ENCODE measurements around the gene CADM2.
"Not testable (repeated sequence)": the region's sequence is repeated elsewhere in the genome, so short reads cannot be mapped to it uniquely, and the experiment has no call there.

Gene CADM2

DNA sequence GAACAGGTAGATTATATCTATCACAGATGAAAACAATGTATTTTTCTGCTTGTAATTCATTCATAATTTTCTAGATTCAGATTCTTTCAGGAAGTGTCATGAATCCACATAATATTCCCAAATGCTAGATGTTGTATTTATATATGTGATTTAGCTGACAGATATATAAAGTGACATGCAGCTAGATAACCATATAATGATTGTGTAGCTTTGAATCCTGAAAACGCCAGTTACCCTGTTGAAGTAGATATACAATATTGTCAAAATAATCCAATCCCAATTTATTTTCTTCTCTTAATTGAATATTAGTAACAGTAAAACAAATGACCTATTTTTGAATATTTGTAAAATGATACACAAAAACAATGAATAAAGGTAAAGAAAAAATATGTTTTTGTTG, 738.4 kb downstream of the CADM2 start:
- no peak for DNase-seq

DNA sequence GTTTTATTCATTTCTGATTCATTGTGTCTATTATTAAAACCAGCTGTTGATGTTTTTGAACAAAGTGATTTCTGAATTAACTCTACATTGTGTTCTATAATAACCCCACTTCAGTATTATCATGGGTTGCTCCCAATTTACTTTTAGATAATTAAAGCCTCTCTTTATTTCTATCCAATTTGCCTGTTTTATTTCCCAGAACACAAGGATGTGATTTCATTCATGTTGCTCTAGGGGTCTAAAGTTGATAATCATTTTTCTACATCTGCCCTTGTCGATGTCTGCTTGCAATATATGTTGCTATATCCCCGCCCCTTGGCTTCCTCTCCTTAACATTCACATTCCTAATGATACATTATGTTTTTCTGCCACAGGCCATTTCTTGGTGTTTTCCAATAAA, 747.3 kb downstream of the CADM2 start:
- DNase-seq = no peak

DNA sequence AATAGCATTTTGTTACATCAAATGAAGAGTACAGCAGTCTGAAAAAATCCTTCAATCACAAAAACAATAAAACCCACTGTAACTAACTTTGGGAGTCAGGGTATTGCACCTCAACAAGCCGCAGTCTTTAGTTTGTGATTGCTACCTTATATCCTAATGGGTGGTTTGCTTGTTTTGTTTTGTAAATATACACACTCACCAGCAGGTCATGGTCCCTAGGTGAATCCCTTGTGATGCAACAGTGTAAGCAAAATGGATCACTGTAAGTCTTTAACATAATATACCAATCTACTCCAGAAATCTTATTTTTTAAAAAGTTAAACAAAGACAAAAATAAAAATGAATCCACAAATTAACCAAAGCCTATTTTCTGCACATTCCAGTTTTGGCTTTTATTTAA, 749.5 kb downstream of the CADM2 start:
- DNase-seq = not testable (repeated sequence)

DNA sequence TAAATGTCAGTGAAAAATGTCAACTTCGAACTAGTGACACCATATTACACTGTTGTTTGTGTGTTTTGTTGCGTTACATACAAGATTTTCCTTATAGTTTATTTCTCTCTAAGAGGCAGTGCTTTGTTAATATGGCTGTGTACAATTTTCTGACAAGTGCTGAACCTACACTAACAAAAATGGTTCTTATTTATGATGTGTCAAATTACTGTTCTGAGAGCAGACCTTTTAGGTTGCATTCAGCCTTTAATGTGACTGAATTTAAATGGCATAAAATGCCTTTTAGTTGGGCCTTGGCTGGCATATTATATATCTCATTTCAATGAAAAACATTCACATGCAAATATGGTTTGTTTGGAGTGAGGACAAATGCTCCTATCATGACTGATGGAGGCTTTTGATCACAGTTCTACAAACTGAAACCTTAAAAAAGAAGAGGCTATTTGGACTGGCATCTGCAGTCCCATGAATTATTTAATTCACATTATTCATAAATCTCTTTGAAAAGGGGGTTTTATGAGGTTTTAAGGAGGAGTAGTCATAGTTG, 750.6 kb downstream of the CADM2 start:
- no peak for DNase-seq

DNA sequence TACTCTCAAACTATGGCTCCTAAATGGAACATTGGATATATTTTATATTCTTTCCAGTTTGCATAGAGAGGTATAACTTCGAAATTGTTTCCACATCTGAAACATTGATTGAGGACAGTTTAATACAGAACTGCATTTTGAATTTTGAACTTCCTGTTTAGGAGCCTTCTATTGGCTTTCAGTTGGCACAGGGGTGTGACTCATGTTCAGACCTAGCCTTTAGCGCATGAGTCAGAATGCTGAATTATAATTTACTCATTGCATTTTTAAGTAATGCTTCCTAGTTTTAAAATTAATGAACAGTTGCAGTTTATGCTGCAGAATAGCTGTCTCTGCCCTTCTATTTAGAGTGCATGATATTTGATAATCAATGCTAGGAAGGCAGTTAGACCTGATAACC, 751.7 kb downstream of the CADM2 start:
- peak; percentile 0 for DNase-seq

DNA sequence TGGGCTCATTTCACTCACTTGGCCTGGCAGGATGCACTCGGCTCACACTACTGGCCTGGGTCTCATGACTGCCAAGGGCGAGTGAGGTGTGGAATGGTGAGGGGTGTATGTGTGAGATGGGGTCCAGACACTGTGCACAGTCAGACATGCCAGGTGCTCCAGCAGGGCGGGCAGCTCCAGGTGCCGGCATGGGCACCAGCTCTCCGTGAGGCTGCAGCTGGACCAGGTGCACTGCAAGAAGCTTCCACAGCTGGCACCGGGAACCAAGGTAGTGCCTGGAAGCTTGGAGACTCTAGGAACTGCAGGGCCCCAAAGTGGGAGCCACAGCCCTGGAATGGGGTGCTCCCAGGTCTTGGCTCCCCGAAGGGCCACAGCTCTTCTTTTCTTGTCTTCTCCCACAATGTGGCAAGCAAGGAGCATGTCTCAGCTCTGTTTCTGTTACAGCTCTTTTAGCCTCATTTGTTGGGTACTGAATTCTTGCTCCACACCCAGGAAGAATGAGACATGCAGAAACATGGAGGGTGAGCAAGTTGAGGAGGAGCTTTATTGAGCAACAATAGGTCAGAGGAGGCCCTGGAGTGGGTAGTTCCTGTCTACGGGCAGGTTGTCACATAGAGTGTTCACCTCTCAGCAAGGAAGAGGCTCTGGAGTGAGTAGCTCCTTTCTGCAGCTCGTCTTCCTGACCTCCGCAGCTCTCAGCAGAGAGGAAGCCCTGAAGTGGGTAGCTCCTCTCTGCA, 762.8 kb downstream of the CADM2 start:
- DNase-seq = no peak

DNA sequence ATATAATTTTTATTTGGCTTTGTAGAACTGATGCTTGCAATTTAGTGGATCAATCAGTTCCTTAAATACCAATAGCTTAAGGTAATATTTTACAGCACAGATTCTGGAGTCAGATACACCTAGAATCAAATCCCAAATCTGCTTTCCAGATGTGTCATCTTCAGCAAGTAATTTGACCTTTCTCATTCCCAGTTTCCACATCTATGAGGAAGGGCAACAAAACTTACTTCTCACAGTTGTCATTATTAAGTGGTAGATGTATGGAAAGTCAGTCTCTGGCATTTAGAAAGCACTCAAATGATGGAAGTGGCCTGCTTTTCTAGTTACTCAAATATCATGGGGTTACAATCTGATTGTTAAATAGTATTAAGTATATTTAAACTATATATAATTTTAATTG, 767.0 kb downstream of the CADM2 start:
- DNase-seq = no peak

DNA sequence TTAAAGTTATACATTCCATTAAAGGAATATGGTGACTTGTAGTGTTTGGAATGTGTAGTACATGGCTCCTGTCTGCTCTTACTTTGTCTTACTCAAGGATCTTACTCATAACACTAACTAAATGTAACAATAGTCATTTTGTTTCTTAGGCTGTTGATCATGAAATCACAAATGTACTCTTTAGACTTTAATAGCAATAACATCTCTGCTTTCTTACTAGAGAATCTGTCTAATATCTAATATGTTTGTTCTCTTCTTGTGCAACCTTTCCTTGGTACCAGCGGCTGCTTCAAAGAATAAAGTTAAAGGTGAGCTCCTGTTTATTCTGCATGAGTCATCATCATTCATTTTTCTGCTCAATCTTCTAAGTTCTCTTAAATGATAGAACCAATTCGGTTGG, 767.5 kb downstream of the CADM2 start:
- peak; percentile 0 for DNase-seq

DNA sequence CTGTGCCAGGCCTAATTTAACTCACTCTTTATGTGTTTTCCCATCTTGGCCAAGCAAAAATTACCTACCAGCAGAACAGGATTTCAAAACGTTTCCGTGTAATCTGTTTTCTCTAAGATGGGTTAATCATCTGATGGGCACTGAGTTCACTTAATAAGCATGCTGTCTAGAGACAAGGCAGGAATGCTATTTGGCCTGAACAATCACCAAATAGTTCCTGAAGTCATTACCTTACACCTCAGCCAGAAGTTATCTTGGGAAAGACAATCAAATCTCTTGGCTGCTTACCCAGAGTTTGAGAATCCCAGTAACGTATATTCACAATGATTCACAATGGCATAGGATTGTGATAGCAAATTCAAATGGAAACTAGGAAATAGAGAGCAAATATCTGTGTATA, 779.1 kb downstream of the CADM2 start:
- no peak for DNase-seq

DNA sequence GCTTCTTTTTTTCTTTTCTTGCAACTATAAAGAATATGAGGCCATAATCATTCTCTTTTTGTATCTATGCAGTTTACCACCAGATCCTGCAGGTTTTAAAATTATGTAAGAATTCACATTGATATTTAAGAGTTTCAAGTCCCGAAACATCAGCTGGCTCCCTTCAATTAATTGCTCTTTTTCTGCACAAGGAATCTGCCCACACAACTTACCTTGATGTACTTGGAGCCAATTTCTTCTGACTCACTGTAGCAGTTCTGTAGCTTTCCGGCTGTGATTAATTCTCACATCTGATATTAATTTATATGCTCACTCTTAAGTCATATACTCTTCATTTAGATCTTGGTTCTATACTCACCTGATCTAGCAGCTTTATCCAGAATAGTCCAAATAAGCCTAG, 781.8 kb downstream of the CADM2 start:
- DNase-seq = no peak

DNA sequence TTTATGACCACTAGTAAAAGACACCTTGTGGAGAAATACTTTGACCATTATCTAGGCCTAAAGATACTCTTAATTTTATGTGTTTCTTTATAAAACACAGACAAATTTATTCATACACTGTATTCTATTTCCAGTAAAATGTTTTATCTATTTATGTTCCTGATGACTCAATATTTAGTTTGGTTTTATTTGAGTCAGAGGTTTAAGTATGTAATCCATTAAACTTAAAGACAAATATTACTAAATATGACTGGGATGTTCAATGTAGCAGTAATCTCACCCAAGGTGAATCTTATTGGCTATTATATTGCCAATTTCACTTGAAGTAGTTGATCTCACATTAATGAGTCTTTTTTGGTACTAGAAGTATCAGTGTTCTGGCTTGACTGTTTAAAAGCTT, 799.7 kb downstream of the CADM2 start:
- DNase-seq = no peak

DNA sequence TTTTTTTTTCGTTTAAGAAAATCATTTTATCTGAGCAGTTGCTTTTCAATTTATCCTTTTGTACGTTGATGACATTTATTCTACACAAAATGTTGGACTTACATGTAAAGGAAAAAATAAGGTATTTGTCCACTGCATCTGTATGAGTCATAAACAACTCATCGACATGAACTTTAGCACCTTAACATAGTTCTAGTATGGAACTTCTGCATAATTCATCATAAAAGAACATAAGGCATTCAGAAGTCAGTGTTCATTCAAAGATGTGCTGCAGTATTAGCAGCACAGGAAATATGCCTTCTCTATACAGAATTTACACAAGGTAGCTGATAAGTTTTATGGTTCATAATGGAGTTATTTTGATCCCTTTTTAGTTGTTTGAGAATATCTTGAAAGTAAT, 801.6 kb downstream of the CADM2 start:
- DNase-seq = no peak

DNA sequence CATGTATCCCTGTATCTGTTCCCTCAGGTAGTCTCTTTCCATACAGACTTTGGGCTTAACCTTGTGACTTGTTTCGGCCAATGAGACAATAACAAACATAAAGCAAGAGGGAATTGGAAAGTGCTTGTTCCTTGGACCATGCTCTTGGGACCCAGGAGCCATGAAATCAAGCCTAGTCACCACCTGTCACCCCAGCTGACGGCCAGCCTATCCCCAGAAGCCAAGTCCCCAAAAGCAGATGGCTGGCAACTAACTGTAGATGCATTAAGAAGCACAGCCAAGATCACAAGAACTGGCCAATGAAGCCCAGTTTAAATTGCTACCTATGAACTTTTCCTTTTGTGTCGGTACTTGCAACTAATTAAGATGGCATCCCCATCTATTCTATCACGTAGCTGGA, 822.0 kb downstream of the CADM2 start:
- DNase-seq = no peak

DNA sequence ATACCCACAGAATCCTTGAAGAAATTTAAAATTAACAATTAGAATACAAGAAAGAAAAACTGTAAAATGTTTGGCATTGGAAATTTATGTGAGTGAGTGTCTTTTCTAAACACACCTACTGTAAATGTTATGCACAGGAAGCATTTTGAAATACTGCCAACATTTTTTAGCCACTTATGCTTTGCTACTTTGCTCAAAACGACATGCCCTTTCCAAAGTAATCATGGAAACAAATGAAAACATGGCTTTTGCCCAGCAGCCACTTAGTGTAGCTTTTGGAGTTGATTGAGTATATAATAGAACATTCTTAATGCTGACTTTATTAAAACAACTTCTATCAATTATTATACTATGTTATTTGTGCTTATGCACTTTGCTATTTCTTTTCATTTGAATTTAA, 823.0 kb downstream of the CADM2 start:
- DNase-seq = no peak

DNA sequence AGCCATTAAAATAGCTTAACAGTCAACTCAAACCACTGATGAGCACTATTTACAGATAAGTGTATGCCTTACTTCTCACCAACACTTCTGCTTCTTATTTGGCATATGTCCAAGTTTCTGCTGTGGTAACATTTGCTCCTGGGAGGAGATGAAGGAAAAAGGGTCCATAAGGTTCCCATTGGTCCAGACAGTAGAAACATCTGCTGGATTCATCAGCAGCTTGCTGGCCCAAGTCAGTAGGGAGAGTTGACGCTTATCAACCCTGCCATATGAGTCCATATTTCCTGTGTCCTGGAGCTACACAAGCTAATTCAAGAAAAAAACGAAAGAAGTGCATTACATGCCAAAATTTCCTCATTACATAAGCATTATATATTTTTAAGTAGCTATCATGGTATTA, 824.5 kb downstream of the CADM2 start:
- DNase-seq = no peak

DNA sequence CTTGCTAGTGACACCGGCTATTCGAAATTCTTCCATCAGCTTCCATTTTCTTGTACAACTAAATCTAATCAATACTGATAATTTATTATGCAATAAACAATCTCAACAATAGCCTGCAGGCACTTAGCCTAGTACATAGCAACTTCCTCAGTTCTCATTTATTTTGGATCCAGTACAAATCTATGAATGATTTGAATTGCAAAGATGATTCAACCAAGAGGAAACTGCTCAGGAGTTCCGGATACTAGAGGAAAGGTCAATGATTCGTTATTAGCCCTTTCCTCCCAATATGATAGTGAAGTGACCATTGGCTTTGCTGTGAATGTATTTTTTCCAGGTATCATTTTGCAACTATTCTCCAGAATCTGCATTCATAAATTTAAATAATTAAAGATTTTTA, 827.0 kb downstream of the CADM2 start:
- DNase-seq = no peak

DNA sequence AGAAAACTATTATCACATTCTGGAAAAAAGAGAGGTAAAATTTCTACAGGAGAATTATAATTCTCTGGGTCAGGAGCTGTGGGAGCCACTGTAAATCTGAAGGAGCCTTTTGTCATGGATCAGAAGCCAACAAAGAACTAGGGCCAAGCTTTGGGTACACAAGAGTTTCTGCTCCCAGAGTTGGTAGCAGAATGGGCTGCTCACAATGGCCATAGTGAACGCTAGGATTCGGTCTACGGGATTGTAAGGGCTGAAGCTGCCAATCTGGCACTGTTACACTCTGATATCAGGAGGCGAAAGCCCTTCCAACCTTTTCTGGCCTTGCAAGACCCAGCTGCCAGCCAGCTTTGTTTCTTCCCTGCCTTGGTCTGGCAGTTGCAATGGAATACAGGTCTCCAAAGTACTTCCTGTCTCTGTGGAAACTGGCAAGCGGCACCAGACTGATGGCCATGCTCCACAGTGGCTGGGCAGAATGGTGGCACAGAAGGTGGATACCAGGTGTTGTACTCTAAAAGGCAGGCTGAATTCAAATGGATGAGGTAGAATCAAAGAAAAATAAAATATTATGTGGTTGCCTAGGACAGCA, 831.7 kb downstream of the CADM2 start:
- no peak for DNase-seq

DNA sequence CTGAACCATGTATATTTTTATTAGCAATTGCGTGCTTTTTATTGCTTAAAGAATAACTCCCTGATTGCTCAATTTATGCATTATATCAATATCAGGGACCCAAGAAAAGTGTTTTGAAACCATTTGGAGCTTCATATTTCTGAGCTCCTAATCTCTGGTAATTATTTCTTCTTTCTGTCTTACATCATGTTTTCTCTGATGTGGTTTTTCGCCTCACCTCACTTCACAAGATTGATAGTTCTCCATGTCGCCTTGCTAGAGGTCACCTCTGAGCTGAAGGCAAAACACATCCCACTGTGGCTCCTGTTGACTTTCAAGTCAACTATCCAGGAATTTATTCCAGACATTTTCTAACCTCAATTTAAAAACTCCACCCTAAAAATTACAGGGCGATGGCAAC, 837.4 kb downstream of the CADM2 start:
- no peak for DNase-seq

DNA sequence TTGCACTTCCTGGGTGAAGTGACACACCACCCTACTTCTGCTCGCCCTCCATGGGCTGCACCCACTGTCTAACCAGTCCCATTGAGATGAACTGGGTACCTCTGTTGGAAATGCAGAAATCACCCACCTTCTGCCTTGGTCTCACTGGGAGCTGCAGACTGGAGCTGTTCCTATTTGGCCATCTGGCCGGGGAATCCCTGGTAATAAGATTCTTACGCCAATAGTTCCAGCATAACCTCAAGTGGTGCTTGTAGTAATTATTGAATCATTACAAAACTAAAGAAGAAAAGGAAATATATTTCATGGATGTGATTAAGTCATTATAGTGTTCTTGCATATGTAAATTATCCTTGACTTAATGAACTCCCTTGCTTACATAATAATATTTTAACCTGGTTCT, 841.9 kb downstream of the CADM2 start:
- no peak for DNase-seq

DNA sequence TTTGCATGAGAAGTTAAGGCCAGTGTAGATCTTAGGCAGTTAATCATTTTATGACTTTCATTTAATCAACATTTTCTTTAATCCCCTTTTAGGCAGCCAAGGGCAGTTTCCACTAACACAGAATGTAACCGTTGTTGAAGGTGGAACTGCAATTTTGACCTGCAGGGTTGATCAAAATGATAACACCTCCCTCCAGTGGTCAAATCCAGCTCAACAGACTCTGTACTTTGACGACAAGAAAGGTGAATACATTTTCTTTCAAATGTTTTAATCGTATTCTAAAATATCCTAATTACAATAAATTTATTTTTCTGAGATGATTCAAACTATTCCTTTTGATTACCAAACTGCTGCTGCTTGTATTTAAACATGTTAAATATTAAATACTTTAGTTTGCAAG, 843.2 kb downstream of the CADM2 start:
- no peak for DNase-seq

DNA sequence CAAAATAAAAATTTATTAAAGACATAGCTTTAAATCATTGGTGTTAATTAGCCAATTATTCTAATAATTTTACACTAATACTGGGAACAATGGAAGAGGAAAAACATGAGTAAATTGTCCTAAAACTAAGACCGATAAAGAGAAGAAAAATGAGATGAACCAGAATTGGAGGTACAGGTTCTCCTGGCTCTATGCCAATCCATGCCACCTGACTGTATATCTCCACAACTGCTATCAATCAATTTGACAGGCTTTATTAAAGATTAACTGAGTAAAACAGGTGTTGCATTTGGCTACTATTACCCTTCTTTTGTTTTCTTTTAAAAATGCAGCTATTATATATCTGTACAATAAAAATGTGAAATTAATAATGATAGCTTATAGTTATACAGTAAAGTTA, 850.0 kb downstream of the CADM2 start:
- no peak for DNase-seq

DNA sequence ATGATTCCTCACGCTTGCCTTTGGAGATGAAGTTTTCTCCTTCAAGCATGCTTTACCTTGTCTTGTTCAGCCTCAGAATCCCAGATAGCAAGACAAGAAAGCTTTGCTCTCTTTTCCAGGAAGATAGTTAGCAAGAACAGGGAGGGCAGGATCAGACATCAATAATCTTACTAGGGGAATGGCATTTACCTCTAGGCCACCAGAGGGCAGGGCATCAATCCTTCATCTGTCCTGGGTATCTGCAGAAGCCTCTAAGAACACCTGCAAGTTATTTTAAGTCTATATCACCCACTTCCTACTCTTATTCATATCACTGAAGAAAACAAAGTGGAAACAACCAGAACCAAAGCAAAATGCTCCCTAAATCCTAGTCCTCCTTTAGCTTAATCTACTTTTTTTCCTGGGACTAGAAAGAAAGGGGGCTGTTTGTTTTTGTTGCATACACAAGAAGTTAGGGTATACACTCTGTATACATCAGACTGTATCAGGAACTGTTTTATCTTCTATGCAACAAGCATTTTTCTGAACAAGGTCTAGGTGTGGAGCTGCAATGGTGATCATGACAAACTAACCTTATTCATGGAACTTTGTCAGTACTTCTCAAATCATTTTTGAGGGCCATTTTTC, 862.5 kb downstream of the CADM2 start:
- no peak for DNase-seq

DNA sequence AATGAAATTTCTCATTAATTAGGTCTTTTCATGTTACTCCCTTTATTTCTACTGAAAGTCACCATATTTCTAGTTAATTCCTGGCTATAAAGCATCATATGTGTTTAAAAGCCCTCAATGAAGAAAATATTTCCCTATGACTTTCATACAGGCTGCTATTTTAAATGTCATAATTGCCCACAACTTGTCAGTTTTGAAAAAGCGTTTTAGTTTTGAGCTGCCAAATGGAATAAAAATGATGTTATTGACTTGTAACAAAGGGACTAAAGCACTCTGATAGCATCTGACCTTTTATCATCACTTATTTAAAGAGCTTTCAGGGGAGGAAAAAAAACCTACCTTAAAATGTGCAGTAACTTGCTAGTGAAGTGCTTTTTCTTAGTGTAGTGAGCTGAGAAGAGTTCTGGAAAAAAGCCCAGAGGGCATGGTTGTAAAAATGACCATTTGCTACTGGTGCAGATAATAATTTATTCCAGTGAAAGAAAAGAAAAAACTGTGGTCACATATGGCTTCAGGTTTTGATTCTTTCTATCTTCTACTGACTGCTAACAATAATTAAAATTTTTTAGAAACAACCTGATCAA, 877.2 kb downstream of the CADM2 start:
- no peak for DNase-seq

DNA sequence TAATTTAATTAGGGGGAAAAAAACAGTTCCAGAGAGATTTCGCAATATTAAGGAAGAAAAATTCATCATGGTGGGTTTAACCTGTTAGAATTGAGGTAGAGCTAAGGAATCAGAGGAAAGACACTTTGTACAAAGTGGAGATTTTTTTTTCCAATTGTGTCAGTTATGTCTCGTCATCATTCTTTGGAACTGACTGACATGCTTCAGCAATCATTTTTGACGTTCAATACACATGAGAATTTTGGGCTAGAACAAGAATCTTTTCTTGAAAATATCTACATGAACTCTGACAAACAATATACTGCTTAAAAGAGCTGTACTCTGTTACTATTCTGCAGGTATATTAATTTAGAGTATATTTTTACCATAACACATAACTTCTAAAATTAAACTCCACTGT, 878.6 kb downstream of the CADM2 start:
- DNase-seq = no peak
